Activated CD4-positive, CD25-positive, alpha-beta regulatory T cell treated with anti-CD3 and anti-CD28 coated beads, Interleukin-2, amount 50 U/mL, for 24 hours (primary cell): ENCODE data around the gene L3HYPDH.
"Not testable (repeated sequence)": the region's sequence is repeated elsewhere in the genome, so short reads cannot be mapped to it uniquely, and the experiment has no call there.

ENCODE experiments used
- ATAC-seq, 2 donors: fragments of 150-1000 bp; cut with Tn5 transposase; one replicate each; pipeline ENCODE4 v1.10.0; 2021; ENCODE audit warnings: mild to moderate bottlenecking in 1 of 2, moderate library complexity in 1 of 2

The L3HYPDH gene

DNA sequence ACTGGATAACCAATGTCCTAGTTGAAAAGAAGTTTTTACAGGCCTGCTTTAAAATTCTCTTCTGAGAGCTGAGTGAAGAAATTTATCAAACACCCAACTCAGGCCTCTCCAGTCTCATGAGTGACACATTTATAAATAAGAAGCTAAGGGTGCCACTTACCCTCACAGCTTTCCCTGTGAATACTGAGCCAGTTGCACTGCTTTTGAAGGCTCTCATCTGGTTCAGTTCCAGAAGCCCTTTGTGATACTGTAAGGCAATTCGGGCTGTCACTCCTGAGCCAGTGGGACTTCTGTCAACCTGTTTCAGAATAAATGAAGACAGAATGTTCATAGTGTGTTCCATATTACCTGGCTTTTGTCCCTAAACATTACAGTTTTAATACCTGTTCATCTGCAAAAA, 8.5 kb downstream of the L3HYPDH start:
- no peak for ATAC-seq

DNA sequence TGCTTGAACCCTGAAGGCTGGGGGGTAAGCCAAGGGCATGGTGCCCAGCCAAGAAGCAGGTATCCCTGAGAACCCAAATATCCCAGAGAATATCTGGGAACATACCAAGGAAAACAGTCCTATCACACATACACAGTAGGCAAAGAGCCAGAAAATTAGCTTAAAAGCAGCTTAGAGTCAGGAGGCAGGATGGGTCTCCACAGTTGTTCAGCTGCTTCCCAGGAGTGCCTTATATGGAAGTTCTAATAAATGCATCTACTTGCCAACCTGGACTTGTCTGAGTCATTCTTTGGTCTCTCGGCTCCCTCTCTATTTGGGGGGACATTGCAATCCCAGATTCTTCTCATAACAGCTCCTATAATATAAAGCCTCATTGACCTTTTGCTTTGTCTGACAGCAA, 10.0 kb downstream of the L3HYPDH start:
- no peak for ATAC-seq

DNA sequence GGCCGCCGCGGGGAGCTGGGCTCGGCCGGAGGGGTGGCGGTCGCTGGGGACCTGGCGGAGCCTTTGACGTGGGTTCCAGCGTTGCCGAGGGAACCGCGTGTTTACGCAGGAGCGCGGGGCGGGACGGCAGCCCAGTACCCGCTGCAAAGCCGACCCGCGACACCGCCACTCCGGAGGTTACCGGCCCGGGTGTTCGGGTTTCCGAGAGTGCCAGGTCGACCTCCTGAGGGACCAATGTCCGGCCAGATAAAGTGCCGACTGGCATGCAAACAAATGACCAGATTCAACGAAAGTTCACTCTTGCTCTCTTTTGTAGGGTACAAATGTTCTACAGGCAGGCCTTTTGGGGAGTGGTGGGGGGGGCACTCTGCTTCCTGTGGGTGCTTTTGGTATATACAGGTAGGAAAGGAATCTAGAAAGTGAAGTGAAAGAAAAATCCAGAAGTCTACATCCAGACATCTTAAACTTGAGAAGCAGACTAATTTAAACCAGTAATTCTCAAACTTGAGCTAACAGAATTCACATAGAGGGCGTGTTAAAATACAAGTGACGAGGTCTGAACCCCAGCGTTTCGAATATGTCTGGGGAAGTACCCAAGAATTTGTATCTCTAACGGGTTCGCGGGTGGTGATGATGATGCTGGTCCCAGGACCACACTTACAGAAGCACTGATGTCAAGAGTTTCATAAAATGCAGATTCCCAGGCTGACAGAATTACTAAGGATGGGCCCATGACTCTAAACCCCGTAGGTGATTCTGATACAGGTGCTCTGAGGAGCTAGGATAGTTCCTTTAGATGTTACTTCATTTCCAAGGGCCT, 18.7 kb downstream of the L3HYPDH start, which contains the start of gene GPR135:
GPR135 (minus strand) TSS at position 65 of the 820 bp plus-strand sequence. CDS start 154 bp downstream, outside the sequence.
- ATAC-seq, result peak; percentile 30 to 37

DNA sequence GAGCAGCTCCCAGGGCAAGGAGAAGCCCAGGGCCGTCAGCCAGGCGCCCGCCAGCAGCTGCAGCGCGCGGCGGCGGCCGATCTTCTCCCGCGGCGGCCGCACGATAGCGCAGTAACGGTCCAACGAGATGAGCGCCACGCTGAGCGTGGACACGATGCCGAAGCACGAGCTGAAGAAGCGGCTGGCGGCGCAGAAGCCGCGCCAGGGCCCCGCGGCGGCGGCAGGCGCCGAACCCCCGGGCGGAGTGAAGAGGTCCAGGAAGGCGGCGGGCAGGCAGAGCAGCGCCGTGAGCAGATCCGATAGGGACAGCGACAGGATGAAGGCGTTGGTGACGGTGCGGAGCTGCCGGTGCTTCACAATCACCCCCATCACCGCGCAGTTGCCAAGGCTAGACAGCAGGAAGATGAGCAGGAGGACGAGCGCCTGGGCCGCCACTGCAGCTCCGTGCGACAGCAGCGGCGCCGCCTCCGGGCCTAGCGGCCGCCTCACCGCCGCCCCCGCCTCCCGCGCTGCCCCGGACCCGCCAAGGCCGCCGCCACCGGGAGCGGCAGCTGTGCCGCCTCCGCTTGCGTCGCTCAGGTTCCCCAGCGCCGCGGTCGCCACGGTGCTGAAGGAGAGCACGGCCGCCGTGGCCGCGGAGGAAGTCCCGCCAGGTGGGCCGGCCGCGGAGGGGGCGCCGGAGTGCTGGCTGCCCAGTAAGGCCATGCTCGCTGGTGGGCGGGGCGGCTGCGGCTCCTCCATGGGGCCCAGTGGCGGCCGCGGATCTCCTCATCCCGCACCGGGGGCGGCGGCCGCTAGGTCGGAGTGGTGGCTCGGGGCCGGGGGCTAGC, 19.5 kb downstream of the L3HYPDH start:
- peak; percentile 61 to 70 for ATAC-seq

DNA sequence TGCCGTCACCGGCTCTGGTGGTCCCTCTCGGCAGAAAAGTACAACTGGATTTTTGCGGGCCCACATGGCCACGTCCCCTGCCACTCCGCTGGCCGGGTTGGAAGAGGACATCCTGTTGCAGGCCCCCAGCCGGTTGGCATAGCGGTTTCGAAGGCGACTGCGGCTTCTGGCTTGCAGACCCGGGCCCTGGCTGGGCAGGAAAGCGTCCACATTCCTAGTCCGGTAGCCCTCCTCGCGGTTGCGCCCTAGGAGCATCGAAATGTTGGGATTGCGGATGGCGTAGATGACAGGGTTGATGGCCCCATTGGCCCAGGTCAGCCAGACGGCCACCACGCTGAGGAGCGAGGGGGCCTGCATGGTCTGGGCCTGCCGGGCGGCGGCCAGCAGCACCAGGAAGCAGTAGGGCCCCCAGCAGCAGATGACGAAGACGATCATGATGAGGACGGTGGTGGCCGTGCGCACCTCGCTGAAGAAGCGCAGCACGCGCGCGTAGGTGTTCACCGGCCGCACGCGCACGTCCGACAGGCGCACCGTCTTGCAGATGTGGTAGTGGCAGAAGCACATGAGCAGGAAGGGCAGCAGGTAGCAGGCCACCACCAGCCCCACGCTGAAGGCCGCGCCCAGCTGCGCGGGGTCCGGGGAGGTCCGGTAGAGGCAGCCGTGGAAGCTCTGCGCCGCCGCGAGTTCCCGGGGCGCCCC, 20.3 kb downstream of the L3HYPDH start:
- ATAC-seq, result peak; percentile 33 to 54

DNA sequence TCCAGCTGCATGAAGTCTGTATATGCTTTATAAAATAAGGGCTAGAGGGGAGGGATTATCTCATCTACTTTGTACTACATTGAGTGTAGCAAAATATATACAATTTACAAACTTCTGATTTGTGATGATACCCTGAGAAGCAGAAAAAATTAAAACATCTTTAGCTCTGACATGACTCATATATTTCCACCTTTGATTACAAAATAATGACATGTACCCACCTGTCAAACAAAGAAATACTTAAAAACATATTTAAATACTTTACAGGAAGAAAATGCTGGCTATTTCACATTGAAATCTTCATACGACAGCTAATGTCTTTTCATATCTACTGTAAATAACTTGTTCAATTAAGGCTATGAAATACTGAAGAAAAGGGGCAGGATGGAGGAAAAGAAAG, 22.3 kb downstream of the L3HYPDH start:
- ATAC-seq, result no peak

DNA sequence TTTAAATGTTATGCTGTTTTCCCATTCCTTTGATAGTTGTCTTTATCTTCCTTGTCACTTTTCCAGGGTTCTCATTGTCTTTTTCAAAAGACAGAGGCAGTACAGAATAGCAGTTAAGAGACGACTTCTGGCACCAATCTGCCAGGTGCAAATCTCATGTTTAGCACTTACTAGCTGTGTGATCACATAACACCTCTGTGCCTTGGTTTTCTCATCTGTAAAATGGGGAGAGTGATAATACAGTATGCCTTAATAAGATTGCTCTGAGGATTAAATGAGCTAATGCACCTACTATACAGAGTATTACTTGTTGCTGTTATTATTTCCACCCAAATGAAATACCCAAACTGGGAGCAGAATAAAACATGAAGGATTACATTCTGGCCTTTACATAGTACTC, 23.8 kb downstream of the L3HYPDH start:
- ATAC-seq, result no peak

DNA sequence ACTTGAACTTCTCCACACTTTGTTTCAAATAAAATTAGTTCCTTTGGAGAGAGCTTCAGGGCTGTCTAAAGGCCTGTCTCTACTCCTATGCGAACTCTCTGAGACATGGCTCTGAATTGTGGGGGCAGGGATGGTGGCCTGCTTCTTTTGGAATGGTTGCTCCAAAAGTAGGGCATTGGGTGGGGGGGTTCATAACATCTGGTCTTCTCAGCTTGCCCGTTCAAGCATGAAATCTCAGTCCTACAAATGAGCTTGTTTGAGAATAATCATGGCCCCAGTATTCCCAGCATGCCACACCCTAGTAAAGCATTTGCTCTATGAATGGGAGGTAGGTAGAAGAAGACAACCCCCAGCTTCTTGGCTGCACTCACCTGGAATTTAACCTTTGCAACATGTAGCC, 25.7 kb downstream of the L3HYPDH start:
- ATAC-seq, result no peak

DNA sequence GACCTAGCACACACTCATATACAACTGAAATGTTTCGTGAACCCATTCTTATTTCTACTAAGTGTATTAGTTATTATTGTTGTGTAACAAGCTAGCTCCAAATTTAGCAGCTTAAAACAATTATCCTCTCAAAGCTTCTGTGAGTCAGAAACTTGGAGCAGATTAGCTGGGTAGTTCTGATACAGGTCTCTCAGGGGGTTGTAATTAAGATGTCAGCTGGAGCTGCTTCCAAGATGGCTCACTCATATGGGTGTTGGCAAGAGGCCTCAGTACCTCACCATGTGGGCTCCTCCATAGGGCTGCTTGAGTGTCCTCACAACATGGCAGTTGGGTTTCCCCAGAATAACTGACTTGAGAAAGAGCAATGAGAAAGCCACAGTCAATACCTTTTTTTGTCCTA, 28.8 kb downstream of the L3HYPDH start:
- ATAC-seq, result no peak

DNA sequence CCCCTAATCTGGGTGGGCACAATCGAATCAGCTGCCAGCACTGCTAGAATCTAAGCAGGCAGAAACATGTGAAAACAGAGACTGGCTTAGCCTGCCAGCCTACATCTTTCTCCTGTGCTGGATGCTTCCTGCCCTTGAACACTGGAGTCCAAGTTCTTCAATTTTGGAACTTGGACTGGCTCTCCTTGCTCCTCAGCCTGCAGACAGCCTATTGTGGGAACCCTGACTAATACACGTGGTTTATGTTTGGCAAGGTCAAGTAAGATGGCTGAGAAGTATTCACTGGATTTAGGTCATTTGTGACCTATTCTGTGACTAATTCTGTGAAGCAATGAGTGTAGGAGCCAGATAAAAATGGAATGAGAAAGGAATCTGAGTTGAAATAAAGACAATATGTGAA, 30.1 kb downstream of the L3HYPDH start:
- ATAC-seq, result no peak

DNA sequence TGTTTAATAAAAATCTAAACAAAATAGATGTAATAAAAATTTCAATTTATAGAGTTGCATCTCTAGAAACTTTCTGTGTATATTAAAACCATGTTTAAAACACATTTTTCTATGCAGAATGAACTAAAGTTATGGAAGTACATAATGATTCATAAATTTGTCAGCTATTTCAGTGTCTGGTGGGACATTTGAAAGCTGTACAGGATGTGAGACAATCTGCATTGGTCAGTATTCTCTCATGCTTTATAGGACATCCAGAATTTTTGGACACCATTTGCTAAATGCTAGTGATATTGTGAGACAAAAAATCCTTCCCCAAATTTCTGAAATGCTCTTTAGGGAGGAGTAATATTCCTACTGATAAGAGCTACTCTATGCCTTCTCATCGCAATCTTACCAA, 32.4 kb downstream of the L3HYPDH start:
- no peak for ATAC-seq

DNA sequence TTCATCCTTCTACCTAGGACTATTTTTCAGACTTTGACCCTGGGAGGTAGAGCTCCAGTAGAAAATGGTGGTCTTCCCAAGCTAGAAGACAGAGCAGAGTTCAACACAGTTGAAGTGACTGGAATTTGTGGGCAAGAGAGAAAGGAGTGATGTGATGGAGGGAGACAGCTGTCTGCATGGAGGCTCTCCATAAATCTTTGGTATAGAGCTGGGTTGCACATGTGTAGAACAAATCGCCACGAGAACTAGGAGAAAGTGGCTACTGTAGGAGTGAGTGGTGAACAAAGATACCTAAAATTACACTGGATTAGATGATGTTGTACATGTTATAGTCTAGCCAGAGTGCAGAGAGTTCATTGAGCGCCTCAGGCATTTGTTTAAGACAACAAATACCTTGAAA, 33.5 kb downstream of the L3HYPDH start:
- ATAC-seq, result no peak

DNA sequence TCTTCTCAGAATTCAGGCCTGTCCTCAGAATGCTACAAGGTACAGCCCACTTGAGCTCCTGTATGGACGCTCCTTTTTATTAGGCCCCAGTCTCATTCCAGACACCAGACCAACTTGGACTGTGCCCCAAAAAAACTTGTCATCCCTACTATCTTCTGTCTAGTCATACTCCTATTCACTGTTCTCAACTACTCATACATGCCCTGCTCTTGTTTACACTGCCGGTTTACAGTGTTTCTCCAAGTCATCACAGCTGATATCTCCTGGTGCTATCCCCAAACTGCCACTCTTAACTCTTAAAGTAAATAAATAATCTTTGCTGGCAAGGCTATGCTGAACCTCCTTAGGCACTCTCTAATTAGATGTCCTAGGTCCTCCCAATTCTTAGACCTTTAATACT, 35.5 kb downstream of the L3HYPDH start:
- ATAC-seq, result not testable (repeated sequence)

DNA sequence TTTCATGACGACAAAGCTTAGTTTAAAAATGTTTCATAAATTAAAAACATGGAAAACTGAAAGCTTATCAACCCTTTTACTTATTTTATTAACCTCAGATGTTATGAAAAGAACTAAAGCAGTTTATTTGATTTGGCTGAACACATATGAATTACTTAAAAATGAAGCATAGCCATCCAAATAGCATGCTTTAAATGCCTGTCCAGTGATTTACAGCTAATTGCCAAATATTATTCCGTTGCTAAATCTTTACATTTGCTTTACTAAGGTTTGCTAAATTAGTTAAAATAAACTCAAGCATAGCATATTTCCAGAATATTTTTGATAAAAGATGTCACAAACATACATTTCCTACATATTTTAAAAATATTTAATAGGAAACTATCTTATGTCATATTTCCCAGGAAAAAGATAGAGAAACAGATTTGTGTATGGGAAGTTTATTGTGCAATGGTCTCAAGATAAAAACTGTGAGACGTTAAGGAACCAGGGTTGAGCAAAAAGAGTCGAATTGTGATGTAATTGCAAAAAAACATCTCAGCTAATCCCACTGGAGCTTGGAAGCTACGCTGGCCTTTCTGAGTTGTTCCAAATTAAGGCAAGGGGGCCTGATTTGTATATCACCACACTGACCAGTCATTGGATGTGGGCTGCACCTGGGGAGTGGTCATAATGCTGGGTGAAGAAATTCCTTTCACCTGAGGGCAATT, 44.8 kb downstream of the L3HYPDH start:
- no peak for ATAC-seq

DNA sequence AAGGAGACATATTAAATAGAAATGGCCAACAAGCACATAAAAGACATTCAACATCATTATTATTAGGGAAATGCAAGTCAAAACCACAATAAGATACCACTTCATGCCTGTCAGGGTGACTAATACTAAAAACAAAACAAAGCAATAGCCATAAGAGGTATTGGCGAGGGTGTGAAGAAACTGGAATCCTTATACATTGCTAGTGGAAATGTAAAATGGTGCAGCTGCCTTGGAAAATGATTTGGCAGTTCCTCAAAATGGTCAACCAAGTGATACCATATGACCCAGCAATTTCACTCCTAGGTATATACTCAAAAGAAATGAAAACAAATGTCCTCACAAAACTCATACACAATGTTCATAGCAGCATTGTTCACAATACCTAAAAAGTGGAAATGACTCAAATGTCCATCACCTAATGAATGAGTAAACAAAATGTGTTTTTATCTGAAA, 46.0 kb downstream of the L3HYPDH start:
- no peak for ATAC-seq

DNA sequence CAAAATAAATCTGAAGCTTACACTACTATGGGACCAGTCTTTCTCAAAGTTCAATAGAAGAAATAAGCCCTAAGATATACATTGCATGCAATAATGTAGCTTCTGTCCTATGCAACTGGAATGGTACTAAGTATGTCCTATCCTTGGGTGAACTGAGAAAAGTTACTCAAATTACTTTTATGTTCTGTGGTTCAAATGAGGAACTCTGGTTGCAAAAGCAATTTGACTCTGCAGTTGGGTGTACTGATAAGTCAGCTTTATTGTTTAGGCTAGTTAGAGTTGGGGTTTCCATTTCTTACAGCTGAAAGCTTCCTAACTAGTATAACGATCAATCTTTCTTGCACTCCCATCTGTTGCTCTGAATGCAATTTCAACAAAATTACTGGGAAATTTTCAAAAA, 48.2 kb downstream of the L3HYPDH start:
- ATAC-seq, result no peak

DNA sequence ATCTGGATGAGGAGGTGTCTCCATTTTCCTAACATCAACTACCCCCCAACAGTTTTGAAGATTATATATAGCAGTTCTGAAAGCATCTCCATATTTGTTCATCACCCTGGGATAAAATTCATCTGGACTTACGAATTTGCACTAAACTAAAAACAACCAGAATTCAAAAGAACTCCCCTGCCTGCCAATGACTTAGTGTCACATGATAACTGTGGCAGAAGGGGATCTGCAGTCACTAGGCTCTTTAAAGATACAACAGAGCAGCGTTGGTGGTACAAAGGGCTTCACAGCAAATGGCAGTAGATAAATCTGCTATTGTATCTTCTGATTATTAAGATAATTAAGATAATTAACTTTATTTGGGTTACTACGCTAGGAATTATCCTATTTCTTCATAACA, 49.1 kb downstream of the L3HYPDH start:
- no peak for ATAC-seq

DNA sequence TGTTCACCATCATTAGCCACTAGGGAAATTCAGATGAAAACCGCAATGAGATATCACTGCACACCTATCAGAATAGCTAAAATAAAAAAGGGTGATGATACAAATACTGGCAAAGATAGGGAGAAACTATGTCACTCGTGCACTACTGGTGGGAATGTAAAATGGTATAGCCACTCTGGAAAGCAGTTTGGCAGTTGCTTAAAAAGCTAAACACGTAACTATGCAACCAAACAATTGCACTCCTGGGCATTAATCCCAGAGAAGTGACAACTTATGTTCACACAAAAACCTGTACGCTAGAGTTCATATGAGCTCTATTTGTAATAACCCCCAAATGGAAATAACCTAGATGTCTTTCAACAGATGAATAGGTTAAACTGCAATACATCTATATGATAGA, 54.4 kb downstream of the L3HYPDH start:
- ATAC-seq, result no peak

DNA sequence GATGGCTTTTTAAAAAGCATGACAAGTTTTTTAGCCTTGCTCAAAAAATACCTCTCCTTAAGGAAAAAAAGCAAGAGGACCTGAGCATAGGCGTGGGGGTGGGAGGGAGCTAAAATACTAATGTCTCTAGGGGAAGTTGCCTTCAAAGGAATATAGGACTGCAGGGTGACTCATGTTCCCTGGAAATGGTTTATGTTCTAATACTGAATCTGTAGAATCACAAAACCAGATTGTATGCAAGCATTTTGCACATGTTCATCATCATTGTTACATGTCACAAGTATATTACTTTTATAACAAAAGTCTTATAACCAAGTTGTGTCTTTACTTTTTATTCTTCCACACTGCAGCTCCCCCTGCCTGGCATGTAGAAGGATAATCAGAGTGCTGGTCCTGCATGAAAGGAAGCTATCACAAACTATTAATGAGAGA, 55.6 kb downstream of the L3HYPDH start:
- no peak for ATAC-seq

DNA sequence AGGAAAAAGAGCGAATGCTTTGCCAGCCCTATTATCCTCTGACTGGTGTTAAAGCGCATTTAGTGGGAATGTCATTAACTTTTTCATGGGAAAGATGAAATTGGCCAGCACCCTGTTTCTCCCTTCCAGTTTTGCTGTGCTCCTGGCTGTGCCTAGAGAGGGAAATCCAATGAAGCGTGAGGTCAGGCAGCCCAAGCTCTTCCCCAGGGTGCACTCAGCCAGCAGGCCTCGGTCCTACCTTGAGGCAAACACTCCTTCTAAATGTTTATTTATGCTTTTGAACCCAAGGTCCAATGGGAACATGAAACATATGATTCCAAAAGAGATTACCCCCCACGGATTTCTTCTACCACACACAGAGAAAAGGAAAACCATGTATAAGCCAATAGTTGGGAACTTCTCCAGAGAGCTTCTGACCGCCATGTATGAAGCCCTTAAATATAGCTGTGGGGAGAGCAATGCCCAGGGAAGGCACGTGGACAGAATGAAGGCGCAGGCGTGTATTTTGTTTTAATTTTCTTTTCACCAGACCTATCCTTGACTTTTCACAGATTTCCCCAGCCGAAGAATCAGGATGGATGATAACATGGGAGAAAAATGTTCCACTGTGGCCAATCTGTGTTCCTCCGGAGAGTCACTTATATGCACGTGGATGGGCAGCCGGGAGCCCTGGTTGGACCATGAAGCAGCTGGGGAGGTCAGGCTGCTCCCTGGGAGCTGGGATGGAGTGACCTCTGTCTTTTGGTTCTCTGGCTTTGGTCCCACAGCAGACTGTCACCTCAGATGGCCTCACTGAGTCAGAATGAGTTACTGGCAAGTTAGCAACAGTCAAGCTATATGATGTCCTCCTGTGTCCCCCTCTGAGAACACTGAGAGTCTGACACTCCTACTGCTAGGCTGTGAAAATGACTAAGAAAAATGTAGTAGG, 56.3 kb downstream of the L3HYPDH start:
- no peak for ATAC-seq

DNA sequence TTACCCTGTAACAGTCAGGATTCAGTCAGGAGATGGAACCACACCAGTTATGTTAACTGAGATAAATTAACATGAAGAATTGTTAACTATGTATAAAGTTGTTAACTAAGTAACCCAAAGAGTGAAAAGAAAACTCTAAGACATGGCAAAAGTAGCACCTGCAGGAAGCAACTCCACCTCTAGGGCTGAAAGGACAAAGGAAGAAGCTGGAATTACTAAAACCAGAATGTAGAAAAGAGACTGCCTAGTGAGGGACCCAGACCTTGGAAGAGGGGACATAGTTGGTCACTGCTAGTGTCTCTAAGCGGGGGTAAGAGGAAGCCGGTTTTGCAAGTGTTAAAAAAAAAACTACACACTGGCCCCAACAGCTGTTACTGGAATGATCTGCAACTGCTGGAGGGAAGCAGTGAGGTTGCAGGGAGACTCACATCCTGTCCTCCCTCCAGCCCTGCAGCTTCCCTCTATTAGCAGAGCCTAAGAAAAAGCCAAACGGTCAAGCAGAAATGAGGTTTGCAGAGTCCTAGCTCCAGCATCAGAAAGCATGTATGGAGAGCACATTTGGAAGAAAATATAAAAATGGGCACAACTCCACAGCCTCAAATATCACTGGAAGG, 58.8 kb downstream of the L3HYPDH start:
- no peak for ATAC-seq
